Esophagus muscularis mucosa (tissue), 4 donors: ENCODE measurements around the gene NPPC. TPM values are rescaled to one million over a fixed set of nuclear protein-coding genes. Genes with fewer than 3 reads are reported as not detected.

Experiments used
- DNase-seq: peaks from one replicate; pipeline ENCODE4 v3.0.0-alpha.2; 2017; ENCODE audit errors: extremely low spot score
- H3K27ac ChIP-seq, 4 donors: fragments of 200-600 bp; sonication (generic); replicated peaks in 1 of 4; 1 replicate in 3 of 4; 2 replicates in 1 of 4; pipeline ENCODE4 v1.5.1; 2016 to 2019; ENCODE audit warnings: mild to moderate bottlenecking in 1 of 4
- H3K27me3 ChIP-seq, 4 donors: fragments of 200-600 bp; sonication (generic); one replicate each; pipeline versions ENCODE4 v1.5.1 to v1.6.0; 2016 to 2019
- H3K36me3 ChIP-seq, 4 donors: fragments of 200-600 bp; sonication (generic); one replicate each; pipeline ENCODE4 v1.5.1; 2016 to 2019
- H3K4me1 ChIP-seq, 4 donors: fragments of 200-600 bp; sonication (generic); one replicate each; pipeline ENCODE4 v1.5.1; 2016 to 2019
- H3K4me3 ChIP-seq, 4 donors: fragments of 200-600 bp; sonication (generic); 1 replicate in 2 of 4; 2 replicates in 2 of 4; pipeline ENCODE4 v1.5.1; 2016 to 2019; ENCODE audit warnings: mild to moderate bottlenecking in 4 of 4, moderate library complexity in 1 of 4
- H3K9me3 ChIP-seq, 4 donors: fragments of 200-600 bp; sonication (generic); 1 replicate in 3 of 4; 2 replicates in 1 of 4; pipeline ENCODE4 v1.5.1; 2016 to 2019
- CTCF ChIP-seq, 3 experiments: fragments of 200-600 bp in 2 of 3; fragments of 450-650 bp in 1 of 3; sonication (generic) in 2 of 3; IDR thresholded peaks; one replicate each; pipeline ENCODE4 v1.5.1; 2017 to 2019; ENCODE audit warnings: antibody characterized with exemption in 3 of 3, mild to moderate bottlenecking in 2 of 3, moderate library complexity in 1 of 3
- EP300 ChIP-seq: sonication (generic); formaldehyde crosslinking; IDR thresholded peaks from one replicate; pipeline ENCODE4 v1.6.1; 2017; ENCODE audit warnings: antibody characterized with exemption
- POLR2A ChIP-seq: fragments of 450-650 bp; IDR thresholded peaks from one replicate; pipeline ENCODE4 v1.6.1; 2017; ENCODE audit warnings: antibody characterized with exemption, moderate library complexity, mild to moderate bottlenecking, low read depth
- POLR2AphosphoS5 ChIP-seq, 2 donors: sonication (generic); formaldehyde crosslinking; IDR thresholded peaks; one replicate each; pipeline ENCODE4 v1.6.1; 2017; ENCODE audit warnings: antibody characterized with exemption in 2 of 2
- WGBS: methylation state at CpG from one replicate; pipeline ENCODE4 v1.1.5; 2018; 5-methylcytosine and 5-hydroxymethylcytosine counted together
- intact Hi-C: fragments of 100-400 bp; cut with DNase I; formaldehyde crosslinking; loops from one replicate; pipeline ENCODE4 v1.15.1; 2023
- total RNA-seq, 4 donors: library from RNA; depleted of rRNA; stranded (reverse); fragments of >200 nt; gene quantifications; one replicate each; pipeline versions ENCODE4 v1.1.0 to v1.2.1, GENCODE V29; 2016

The NPPC gene
- total RNA-seq, 4 donors from 2014 or later = 0.66 to 0.98 TPM; not detected in 2

DNA sequence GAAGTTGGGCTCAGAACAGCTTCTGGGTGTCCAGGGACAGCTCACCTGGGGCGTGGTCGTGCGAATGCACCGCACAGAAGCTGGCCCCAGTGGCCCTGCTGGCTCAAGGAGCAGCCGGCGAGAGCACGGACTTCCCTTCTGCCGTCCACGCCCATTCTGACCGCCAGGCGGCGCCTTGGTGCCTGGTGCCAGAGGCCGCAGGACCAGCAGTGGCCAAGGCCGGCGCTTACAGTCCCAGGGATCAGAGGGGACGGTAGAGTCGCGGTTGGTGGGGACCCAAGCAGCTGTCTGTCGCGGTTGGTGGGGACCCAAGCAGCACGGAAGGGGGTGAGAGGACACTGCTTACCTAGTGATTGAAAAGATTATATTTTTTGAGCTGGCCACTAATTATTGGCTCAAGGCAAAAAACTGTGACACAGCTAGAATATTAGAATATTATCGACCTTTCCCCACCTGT, 25.7 kb downstream of the NPPC start:
- H3K4me1 ChIP-seq = no peaks in the 10 kb centered on the region
- TF ChIP-seq POLR2AphosphoS5 (IDR thresholded peaks at IDR 0.05) (no peak), CTCF (IDR thresholded peaks at IDR 0.05) (peak; percentile 38 to 77 (median 46)), POLR2A (no peak), EP300 (no peak)
- H3K4me3 ChIP-seq = no peak overlapping the region
- intact Hi-C loops = loop anchor here (10.0 kb wide), 1 partner anchor 624 kb away; the partner anchor contains the start of genes CHRND and PRSS56
- H3K9me3 ChIP-seq = no peaks in the 10 kb centered on the region
- no peak overlapping the region for H3K27ac ChIP-seq
- peaks cover 0 to 24% (median 0%) of the 10 kb centered on the region in 4 donors for H3K27me3 ChIP-seq
- WGBS = 17% methylated on average over 22 of the region's 22 CpGs
- no peaks in the 10 kb centered on the region for H3K36me3 ChIP-seq
- no peak for DNase-seq

GRCh38 chr2:231894566-231895380, 31.4 kb downstream of the NPPC start:
- Histone ChIP-seq H3K4me1 (no peaks in the 10 kb centered on the region), H3K36me3 (no peaks in the 10 kb centered on the region), H3K4me3 (no peak overlapping the region), H3K27ac (no peak overlapping the region), H3K9me3 (no peaks in the 10 kb centered on the region), H3K27me3 (peaks cover 0 to 5% (median 0%) of the 10 kb centered on the region in 4 donors)
- 91% methylated on average over 15 of the region's 15 CpGs for WGBS
- TF ChIP-seq CTCF (IDR thresholded peaks at IDR 0.05) (no peak), POLR2A (no peak), EP300 (no peak), POLR2AphosphoS5 (IDR thresholded peaks at IDR 0.05) (no peak)
- DNase-seq = no peak
- intact Hi-C loops = no loop called here

DNA sequence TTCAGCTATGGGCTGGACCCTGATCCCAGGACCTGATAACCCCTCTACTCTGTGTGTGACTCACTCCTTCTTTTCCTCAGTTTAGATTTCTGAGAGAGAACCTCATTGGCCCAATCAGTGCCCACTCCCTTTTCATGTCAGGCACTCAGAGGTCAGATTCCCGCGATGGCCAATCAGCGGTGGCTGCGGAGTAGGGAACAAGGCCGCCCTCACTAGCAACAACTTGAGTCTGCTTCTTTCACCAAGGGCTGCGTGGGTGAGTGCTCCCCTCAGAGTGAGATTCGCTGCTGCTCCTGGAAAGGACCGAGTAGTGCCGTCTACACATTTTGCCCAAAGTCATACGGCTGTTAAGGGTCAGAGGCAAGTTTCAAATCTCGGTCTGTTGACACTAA, 34.7 kb downstream of the NPPC start:
- H3K36me3 ChIP-seq = no peaks in the 10 kb centered on the region
- no peak for DNase-seq
- 85% methylated on average over 11 of the region's 11 CpGs for WGBS

DNA sequence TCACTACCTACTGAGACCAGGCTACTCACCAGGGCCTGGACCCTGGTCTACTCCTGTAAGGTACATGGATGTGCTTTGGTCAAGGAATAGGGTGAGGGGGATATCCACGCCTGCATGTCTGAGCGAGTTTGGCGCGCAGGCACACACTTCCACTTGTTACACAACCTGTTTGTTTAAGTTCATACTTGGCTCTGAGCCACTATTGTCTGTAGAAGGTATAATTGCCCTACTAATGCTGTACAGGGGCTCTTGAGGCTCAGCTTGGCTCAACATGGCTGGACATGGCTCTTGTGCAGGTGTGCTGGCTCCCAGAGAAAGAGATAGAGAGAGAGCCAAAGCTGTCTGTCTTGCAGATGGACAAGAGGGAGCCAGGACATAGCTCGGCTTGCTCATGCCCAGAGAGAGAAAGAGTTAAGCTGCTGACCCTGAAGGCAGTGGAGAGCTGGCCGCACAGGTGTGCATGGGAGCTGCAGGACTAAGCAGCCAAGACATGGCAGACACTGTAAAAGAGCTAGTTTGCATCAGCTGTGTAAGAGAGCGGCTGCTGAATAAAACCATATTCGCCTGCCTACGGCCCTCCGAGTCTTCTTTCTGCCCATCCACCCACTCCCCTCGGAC, 35.2 kb downstream of the NPPC start:
- Histone ChIP-seq H3K27ac (no peak overlapping the region), H3K4me3 (no peak overlapping the region), H3K4me1 (no peaks in the 10 kb centered on the region), H3K27me3 (peaks cover 0 to 12% (median 4%) of the 10 kb centered on the region in 4 donors), H3K36me3 (no peaks in the 10 kb centered on the region), H3K9me3 (peaks cover 0 to 5% (median 1%) of the 10 kb centered on the region in 4 donors)
- intact Hi-C loops = no loop called here
- no peak for DNase-seq
- no peak for TF ChIP-seq POLR2AphosphoS5 (IDR thresholded peaks at IDR 0.05)
- 93% methylated on average over 9 of the region's 11 CpGs for WGBS

More for the DNA sequence above, 34.7 kb downstream of the NPPC start:
- H3K9me3 ChIP-seq = peaks cover 0 to under 1% (median 0%) of the 10 kb centered on the region in 4 donors
- H3K27ac ChIP-seq = no peak overlapping the region
- H3K4me1 ChIP-seq = no peaks in the 10 kb centered on the region
- H3K4me3 ChIP-seq = no peak overlapping the region
- H3K27me3 ChIP-seq = peaks cover 0 to 11% (median 2%) of the 10 kb centered on the region in 4 donors
- TF ChIP-seq POLR2AphosphoS5 (IDR thresholded peaks at IDR 0.05) (no peak), POLR2A (no peak), CTCF (IDR thresholded peaks at IDR 0.05) (no peak), EP300 (no peak)
- intact Hi-C loops = no loop called here

GRCh38 chr2:231887756-231888155, 38.4 kb downstream of the NPPC start:
- Histone ChIP-seq H3K4me1 (peaks cover 0 to 11% (median 8%) of the 10 kb centered on the region in 4 donors), H3K27ac (no peak overlapping the region), H3K9me3 (peaks cover 0 to 5% (median 2%) of the 10 kb centered on the region in 4 donors), H3K27me3 (peaks cover 0 to 19% (median 4%) of the 10 kb centered on the region in 4 donors), H3K36me3 (no peaks in the 10 kb centered on the region), H3K4me3 (no peak overlapping the region)
- 94% methylated on average over 6 of the region's 6 CpGs for WGBS
- DNase-seq = no peak
- intact Hi-C loops = no loop called here
- TF ChIP-seq POLR2A = no peak
